Muscle of leg (tissue), 11 donors: Measurements from ENCODE around the gene ITPR3. TPM values are rescaled to one million over a fixed set of nuclear protein-coding genes. Genes with fewer than 3 reads are reported as not detected.

Source experiments
- DNase-seq: peaks from one replicate; pipeline ENCODE4 v3.0.0; 2013
- H3K27ac ChIP-seq: one replicate; pipeline ENCODE4 v1.5.1; 2013; ENCODE audit warnings: mild to moderate bottlenecking, low read length, control low read depth
- H3K27me3 ChIP-seq: one replicate; pipeline ENCODE4 v1.6.1; 2013; ENCODE audit warnings: low read length; ENCODE audit not compliant: control insufficient read depth, insufficient read depth
- H3K36me3 ChIP-seq: one replicate; pipeline ENCODE4 v1.6.1; 2013; ENCODE audit warnings: low read length; ENCODE audit not compliant: control insufficient read depth, insufficient read depth
- H3K4me1 ChIP-seq: one replicate; pipeline ENCODE4 v1.6.1; 2013; ENCODE audit warnings: low read length; ENCODE audit not compliant: control insufficient read depth, insufficient read depth
- H3K4me3 ChIP-seq: one replicate; pipeline ENCODE4 v1.5.1; 2013; ENCODE audit warnings: low read length, control low read depth
- H3K9me3 ChIP-seq: replicated peaks from 2 replicates; pipeline ENCODE4 v1.6.1; 2013; ENCODE audit warnings: low read depth, low read length; ENCODE audit not compliant: control insufficient read depth
- WGBS: methylation state at CpG from one replicate; pipeline ENCODE4 v1.1.5; 2013; ENCODE audit warnings: missing lambda C conversion rate; ENCODE audit not compliant: insufficient coverage; 5-methylcytosine and 5-hydroxymethylcytosine counted together
- polyA plus RNA-seq, 8 donors: library from polyadenylated mRNA; unstranded; fragments of 120-200 nt; gene quantifications; one replicate each; pipeline versions ENCODE4 v1.2.1 to v1.2.3, GENCODE V29; 2013; ENCODE audit warnings: inconsistent platforms in 1 of 8, low replicate concordance in 1 of 8; ENCODE audit not compliant: insufficient read length in 8 of 8, insufficient read depth in 1 of 8
- total RNA-seq: library from RNA; stranded (reverse); fragments of 120-200 nt; gene quantifications from one replicate; pipeline ENCODE4 v1.2.4, GENCODE V29; 2013

ITPR3 gene
- total and polyA plus RNA-seq, 9 donors = 4.1 to 15.9 (median 9.2) TPM

- 48% methylated on average over 3 of the region's 3 CpGs for WGBS
- Histone ChIP-seq H3K9me3 (peaks cover 2% of the 10 kb centered on the region), H3K4me3 (no peak overlapping the region), H3K27ac (no peak overlapping the region), H3K36me3 (peaks cover 36% of the 10 kb centered on the region), H3K4me1 (no peaks in the 10 kb centered on the region), H3K27me3 (peaks cover 16% of the 10 kb centered on the region)
- peak; percentile 56 for DNase-seq
These were observed 102.4 kb downstream of the ITPR3 start for GRCh38 chr6:33723371-33724085.

GRCh38 chr6:33724102-33725023 is 103.2 kb downstream of the ITPR3 start:
- no peak for DNase-seq
- H3K27me3 ChIP-seq = peaks cover 16% of the 10 kb centered on the region
- peaks cover 39% of the 10 kb centered on the region for H3K36me3 ChIP-seq
- 72% methylated on average over 4 of the region's 13 CpGs for WGBS
- H3K9me3 ChIP-seq = no peaks in the 10 kb centered on the region
- no peaks in the 10 kb centered on the region for H3K4me1 ChIP-seq
- H3K4me3 ChIP-seq = no peak overlapping the region
- no peak overlapping the region for H3K27ac ChIP-seq

DNA sequence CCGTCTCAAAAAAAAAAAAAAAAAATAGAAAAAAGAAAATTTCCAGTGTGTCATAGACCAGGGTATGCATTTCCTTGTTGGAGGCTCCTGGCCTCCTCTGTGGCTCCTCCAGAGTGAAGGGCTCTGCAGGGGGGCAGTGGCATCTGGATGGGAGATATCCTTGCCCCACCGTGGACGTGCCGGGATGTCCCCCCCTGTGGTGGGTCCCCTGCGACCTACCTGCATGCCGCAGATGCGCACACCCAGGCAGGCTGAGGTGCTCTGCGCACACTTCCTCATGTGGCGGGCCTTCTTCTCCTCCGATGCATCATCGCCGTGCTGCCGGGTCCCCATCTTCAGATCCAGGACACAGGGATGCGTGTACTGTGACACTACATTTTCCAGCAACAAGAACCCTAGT is 104.1 kb downstream of the ITPR3 start:
- no peaks in the 10 kb centered on the region for H3K4me1 ChIP-seq
- H3K27me3 ChIP-seq = peaks cover 16% of the 10 kb centered on the region
- H3K4me3 ChIP-seq = no peak overlapping the region
- no peak for DNase-seq
- H3K27ac ChIP-seq = no peak overlapping the region
- no peaks in the 10 kb centered on the region for H3K9me3 ChIP-seq
- WGBS = 93% methylated on average over 10 of the region's 14 CpGs
- peaks cover 39% of the 10 kb centered on the region for H3K36me3 ChIP-seq

DNA sequence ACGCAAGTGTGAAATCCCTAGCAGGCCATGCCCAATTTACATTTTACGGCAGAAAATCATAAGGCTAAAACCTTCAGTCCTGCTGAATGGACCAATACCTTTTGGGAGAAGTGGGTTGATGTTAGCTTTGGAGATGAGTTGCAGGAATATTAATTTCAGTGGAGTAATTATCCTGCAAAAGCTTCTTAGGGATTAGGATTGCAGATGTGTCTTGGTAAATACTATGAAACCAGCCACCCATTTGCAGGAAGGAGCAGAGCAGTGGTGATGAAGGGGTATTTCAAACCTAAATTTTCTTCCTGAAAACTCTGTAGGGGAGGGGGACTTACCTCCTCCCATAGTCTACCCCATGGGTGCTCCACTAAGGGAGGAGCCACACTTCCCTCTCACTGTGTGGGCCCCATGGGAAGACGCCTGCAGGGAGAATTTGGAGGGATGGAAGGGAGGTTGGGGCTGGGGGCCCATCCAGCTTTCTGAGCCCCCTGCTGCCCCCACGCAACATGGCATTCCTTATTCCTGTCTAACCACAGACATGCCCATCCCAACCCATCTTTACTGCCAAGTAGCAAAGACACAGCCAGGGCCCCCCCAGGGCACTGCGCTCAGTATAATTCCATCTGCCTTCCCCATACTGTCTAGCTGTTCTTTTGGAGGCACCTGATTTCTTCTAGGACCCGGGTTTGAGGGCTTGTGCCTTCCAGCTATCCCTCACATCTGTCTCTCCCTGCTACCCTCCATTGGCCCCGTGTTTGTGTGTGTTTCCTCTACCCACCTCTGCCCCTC is 105.0 kb downstream of the ITPR3 start:
- H3K27ac ChIP-seq = no peak overlapping the region
- no peak for DNase-seq
- 80% methylated on average over 2 of the region's 7 CpGs for WGBS
- H3K27me3 ChIP-seq = peaks cover 13% of the 10 kb centered on the region
- no peak overlapping the region for H3K4me3 ChIP-seq
- peaks cover 43% of the 10 kb centered on the region for H3K36me3 ChIP-seq
- no peaks in the 10 kb centered on the region for H3K9me3 ChIP-seq
- no peaks in the 10 kb centered on the region for H3K4me1 ChIP-seq

DNA sequence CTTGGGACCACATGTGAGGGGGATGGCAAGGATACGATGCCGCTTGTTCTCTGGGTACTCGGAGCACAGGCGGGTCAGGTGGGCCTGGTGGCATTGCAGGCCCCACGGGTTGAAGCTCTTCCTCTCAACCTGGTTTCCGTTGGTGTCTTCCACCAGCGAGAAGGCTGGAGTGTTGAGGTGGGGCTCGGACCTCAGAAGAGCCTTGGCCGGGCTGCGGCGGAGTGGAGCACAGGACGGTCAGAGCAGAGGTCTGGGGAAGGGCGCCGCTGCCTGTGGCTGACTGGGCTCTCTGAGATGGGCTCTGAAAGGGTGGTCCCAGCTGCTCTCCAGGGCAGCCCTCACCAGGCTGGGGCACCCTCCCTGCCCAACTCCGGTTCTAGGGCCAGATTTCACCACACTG is 105.6 kb downstream of the ITPR3 start:
- H3K27me3 ChIP-seq = peaks cover 13% of the 10 kb centered on the region
- DNase-seq = no peak
- no peak overlapping the region for H3K4me3 ChIP-seq
- no peaks in the 10 kb centered on the region for H3K4me1 ChIP-seq
- H3K27ac ChIP-seq = no peak overlapping the region
- WGBS = 94% methylated on average over 11 of the region's 15 CpGs
- H3K36me3 ChIP-seq = peaks cover 47% of the 10 kb centered on the region
- H3K9me3 ChIP-seq = no peaks in the 10 kb centered on the region

DNA sequence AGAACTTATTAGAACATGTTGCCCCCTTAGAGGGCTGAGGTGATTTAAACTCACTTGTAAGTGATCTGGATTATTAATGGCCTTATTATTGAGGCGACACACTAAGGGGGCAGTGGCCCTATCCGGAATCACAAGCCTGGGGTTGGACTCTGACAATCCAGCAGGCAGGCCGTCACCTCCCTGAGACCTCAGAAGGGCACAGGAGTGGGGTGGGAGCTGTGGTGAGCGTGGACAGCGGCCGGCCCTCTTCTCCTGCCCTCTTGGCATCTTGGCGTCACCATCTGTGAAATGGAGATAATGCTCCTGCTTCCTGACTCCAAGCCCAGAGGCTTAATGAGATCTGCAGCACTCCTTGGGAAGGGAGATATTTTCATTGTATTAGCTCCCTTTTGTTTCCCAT is 106.0 kb downstream of the ITPR3 start:
- no peak for DNase-seq
- no peaks in the 10 kb centered on the region for H3K9me3 ChIP-seq
- H3K27ac ChIP-seq = no peak overlapping the region
- H3K4me1 ChIP-seq = no peaks in the 10 kb centered on the region
- WGBS = 82% methylated on average over 4 of the region's 7 CpGs
- peaks cover 13% of the 10 kb centered on the region for H3K27me3 ChIP-seq
- H3K4me3 ChIP-seq = no peak overlapping the region
- peaks cover 43% of the 10 kb centered on the region for H3K36me3 ChIP-seq

DNA sequence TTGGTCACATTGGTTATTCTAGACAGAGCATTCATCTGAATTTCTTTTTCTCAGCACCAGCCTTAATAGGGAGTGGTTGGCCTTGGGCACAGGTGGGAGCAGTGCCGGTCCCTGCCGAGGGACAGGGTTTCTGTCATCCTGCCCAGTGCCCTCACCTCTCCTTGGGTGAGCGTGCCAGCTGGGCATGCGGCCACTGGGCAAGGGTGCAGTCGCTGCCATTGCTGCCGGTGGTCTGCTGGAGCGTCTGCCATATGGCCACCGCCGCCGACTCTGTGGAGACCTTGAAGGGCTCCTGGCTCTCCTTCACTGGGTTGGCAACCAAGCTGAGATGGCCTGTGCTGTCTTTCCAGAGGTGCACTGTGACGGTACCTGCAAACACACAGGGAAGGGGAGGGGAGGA is 106.8 kb downstream of the ITPR3 start:
- no peak for DNase-seq
- WGBS = 90% methylated on average over 10 of the region's 11 CpGs
- peaks cover 7% of the 10 kb centered on the region for H3K27me3 ChIP-seq
- H3K4me1 ChIP-seq = no peaks in the 10 kb centered on the region
- no peaks in the 10 kb centered on the region for H3K9me3 ChIP-seq
- H3K36me3 ChIP-seq = peaks cover 44% of the 10 kb centered on the region
- H3K4me3 ChIP-seq = no peak overlapping the region
- H3K27ac ChIP-seq = no peak overlapping the region

- 88% methylated on average over 10 of the region's 11 CpGs for WGBS
- H3K27me3 ChIP-seq = peaks cover 7% of the 10 kb centered on the region
- H3K9me3 ChIP-seq = no peaks in the 10 kb centered on the region
- DNase-seq = no peak
- no peak overlapping the region for H3K27ac ChIP-seq
- no peaks in the 10 kb centered on the region for H3K4me1 ChIP-seq
- H3K4me3 ChIP-seq = no peak overlapping the region
- peaks cover 49% of the 10 kb centered on the region for H3K36me3 ChIP-seq
These were observed 107.3 kb downstream of the ITPR3 start for GRCh38 chr6:33728438-33728837.

- 77% methylated on average over 2 of the region's 6 CpGs for WGBS
- H3K9me3 ChIP-seq = no peaks in the 10 kb centered on the region
- DNase-seq = no peak
- no peak overlapping the region for H3K27ac ChIP-seq
- peaks cover 5% of the 10 kb centered on the region for H3K27me3 ChIP-seq
- no peak overlapping the region for H3K4me3 ChIP-seq
- peaks cover 52% of the 10 kb centered on the region for H3K36me3 ChIP-seq
- H3K4me1 ChIP-seq = no peaks in the 10 kb centered on the region
These were observed 107.9 kb downstream of the ITPR3 start for GRCh38 chr6:33729059-33729458.

DNA sequence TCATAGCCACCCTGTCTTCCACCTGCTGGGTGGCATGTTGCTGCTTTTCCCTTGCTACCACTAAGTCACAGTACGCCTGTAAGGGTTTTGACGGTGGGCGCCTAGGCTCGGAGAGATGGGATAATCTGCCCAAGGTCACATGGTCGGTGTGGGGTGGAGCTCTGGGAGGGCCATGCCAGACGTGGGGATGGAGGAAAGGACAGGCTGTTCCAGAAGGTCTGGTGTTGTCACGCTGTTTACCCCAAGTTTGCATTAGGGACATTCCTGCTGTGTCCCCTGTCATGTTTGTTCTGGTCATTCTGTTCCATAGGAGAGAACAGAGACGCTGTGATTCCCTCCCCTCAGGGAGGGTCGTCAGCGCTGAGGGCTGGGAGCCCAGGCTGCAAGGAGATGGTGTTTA is 109.5 kb downstream of the ITPR3 start:
- Histone ChIP-seq H3K4me1 (no peaks in the 10 kb centered on the region), H3K4me3 (no peak overlapping the region), H3K9me3 (no peaks in the 10 kb centered on the region), H3K27ac (no peak overlapping the region), H3K36me3 (peaks cover 58% of the 10 kb centered on the region), H3K27me3 (no peaks in the 10 kb centered on the region)
- no peak for DNase-seq
- 38% methylated on average over 3 of the region's 10 CpGs for WGBS
